Measurements from ENCODE around the gene ZNF396.

ZNF396 gene

GRCh38 chr18:35376742-35377695 is at the start of gene ZNF396:
Gene ZNF396, minus strand, starts transcription at chr18:35377337. Its CDS starts 3,045 bp downstream, at chr18:35374292.
- no peaks in the 10 kb centered on the region for H3K36me3 ChIP-seq (replicated peaks; ENCODE audit: insufficient read depth, low read length)
- no peaks in the 10 kb centered on the region for H3K9me2 ChIP-seq (replicated peaks; ENCODE audit: insufficient read depth, low read length)
- H3K9me3 ChIP-seq (replicated peaks; ENCODE audit: insufficient read depth, low read length): no peaks in the 10 kb centered on the region
- peak within 1 kb of the TSS; percentile 96 for H2AFZ ChIP-seq (ENCODE audit: low read length)
- peak; percentile 60 for DNase-seq
- no peaks in the 10 kb centered on the region for H4K20me1 ChIP-seq (ENCODE audit: insufficient read depth, low read length)
- H3K9ac ChIP-seq (ENCODE audit: low read length): peak within 1 kb of the TSS; percentile 44; the same call in 1 of the 2 replicates
- H3K4me1 ChIP-seq (ENCODE audit: low read length): no peaks in the 10 kb centered on the region
- no peaks in the 10 kb centered on the region for H3K79me2 ChIP-seq (ENCODE audit: low read length)
- no peak for TF ChIP-seq EZH2 (optimal IDR thresholded peaks at IDR 0.05; ENCODE audit: low read depth, low read length)
- TF ChIP-seq CTCF (IDR thresholded peaks at IDR 0.05; ENCODE audit: low read length): no peak
- TF ChIP-seq EZH2phosphoT487 (IDR thresholded peaks at IDR 0.05; ENCODE audit: low read length): no peak
- no peaks in the 10 kb centered on the region for H3F3A ChIP-seq (ENCODE audit: insufficient read depth, low read length)
- H3K4me2 ChIP-seq (ENCODE audit: low read depth, low read length): peak within 1 kb of the TSS; percentile 86
- H3K27ac ChIP-seq (ENCODE audit: low read length): no peak within 1 kb of the TSS
- H3K27me3 ChIP-seq (replicated peaks; ENCODE audit: insufficient read depth, low read length): no peaks in the 10 kb centered on the region
- H3K4me3 ChIP-seq (ENCODE audit: low read length): peak within 1 kb of the TSS; percentile 81

GRCh38 chr18:35426786-35427185 is 49.6 kb upstream of the ZNF396 start:
- H3K79me2 ChIP-seq (ENCODE audit: low read length): no peaks in the 10 kb centered on the region
- no peak for DNase-seq
- H3K4me2 ChIP-seq (ENCODE audit: low read depth, low read length): no peak overlapping the region
- H3K4me3 ChIP-seq (ENCODE audit: low read length): no peak overlapping the region
- no peaks in the 10 kb centered on the region for H4K20me1 ChIP-seq (ENCODE audit: insufficient read depth, low read length)
- H2AFZ ChIP-seq (ENCODE audit: low read length): no peak overlapping the region
- H3F3A ChIP-seq (ENCODE audit: insufficient read depth, low read length): no peaks in the 10 kb centered on the region
- no peaks in the 10 kb centered on the region for H3K4me1 ChIP-seq (ENCODE audit: low read length)
- H3K9me3 ChIP-seq (replicated peaks; ENCODE audit: insufficient read depth, low read length): no peaks in the 10 kb centered on the region
- H3K27me3 ChIP-seq (replicated peaks; ENCODE audit: insufficient read depth, low read length): no peaks in the 10 kb centered on the region
- H3K9ac ChIP-seq (ENCODE audit: low read length): no peak overlapping the region
- no peak overlapping the region for H3K27ac ChIP-seq (ENCODE audit: low read length)
- TF ChIP-seq EZH2phosphoT487 (IDR thresholded peaks at IDR 0.05; ENCODE audit: low read length) (no peak), CTCF (IDR thresholded peaks at IDR 0.05; ENCODE audit: low read length) (no peak), EZH2 (optimal IDR thresholded peaks at IDR 0.05; ENCODE audit: low read depth, low read length) (no peak)
- no peaks in the 10 kb centered on the region for H3K9me2 ChIP-seq (replicated peaks; ENCODE audit: insufficient read depth, low read length)
- H3K36me3 ChIP-seq (replicated peaks; ENCODE audit: insufficient read depth, low read length): no peaks in the 10 kb centered on the region

DNA sequence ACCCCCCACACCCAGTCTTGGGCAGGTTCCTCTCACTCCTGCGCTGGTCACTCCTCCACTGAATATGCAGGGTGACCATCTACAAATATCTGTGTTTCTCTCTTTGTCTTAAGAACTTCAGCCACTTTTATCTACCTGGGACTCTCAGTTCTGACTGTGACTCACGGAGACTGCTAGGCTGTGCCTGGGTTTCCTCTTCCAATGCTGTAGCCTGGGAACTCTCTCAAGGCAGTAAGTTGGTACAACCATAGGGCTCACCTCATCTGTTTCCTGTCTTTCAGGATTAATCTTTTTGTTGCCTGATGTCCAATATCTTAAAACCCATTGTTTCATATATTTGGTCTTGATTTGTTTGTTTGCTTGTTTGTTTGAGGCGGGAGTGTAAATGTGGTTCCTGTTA is 47.2 kb upstream of the ZNF396 start:
- Histone ChIP-seq H3K36me3 (replicated peaks; ENCODE audit: insufficient read depth, low read length) (no peaks in the 10 kb centered on the region), H3K4me1 (ENCODE audit: low read length) (no peaks in the 10 kb centered on the region), H3K27me3 (replicated peaks; ENCODE audit: insufficient read depth, low read length) (no peaks in the 10 kb centered on the region), H3K4me3 (ENCODE audit: low read length) (no peak overlapping the region), H3K79me2 (ENCODE audit: low read length) (no peaks in the 10 kb centered on the region), H3K9me2 (replicated peaks; ENCODE audit: insufficient read depth, low read length) (no peaks in the 10 kb centered on the region), H3K9ac (ENCODE audit: low read length) (no peak overlapping the region), H3K9me3 (replicated peaks; ENCODE audit: insufficient read depth, low read length) (no peaks in the 10 kb centered on the region), H3K27ac (ENCODE audit: low read length) (no peak overlapping the region), H3F3A (ENCODE audit: insufficient read depth, low read length) (no peaks in the 10 kb centered on the region), H2AFZ (ENCODE audit: low read length) (no peak overlapping the region), H4K20me1 (ENCODE audit: insufficient read depth, low read length) (no peaks in the 10 kb centered on the region), H3K4me2 (ENCODE audit: low read depth, low read length) (no peak overlapping the region)
- TF ChIP-seq CTCF (IDR thresholded peaks at IDR 0.05; ENCODE audit: low read length): no peak
- TF ChIP-seq EZH2phosphoT487 (IDR thresholded peaks at IDR 0.05; ENCODE audit: low read length): no peak
- no peak for TF ChIP-seq EZH2 (optimal IDR thresholded peaks at IDR 0.05; ENCODE audit: low read depth, low read length)
- no peak for DNase-seq
